GM21360 (cell line): ENCODE data around the gene BID.
"Not testable (repeated sequence)": the region's sequence is repeated elsewhere in the genome, so short reads cannot be mapped to it uniquely, and the experiment has no call there.

Source experiments
- ATAC-seq: cut with Tn5 transposase; IDR thresholded peaks from one replicate; pipeline ENCODE4 v1.9.1; 2021; ENCODE audit warnings: mild to moderate bottlenecking, moderate library complexity; ENCODE audit not compliant: unreplicated experiment

Gene BID

GRCh38 chr22:17770180-17771077 lies 3.8 kb downstream of the BID start:
- ATAC-seq: no peak

- no peak for ATAC-seq
These were observed 4.6 kb downstream of the BID start for GRCh38 chr22:17769716-17770082.

- no peak for ATAC-seq
These were observed 5.1 kb downstream of the BID start for GRCh38 chr22:17769013-17769715.

GRCh38 chr22:17767233-17768065 lies 6.8 kb downstream of the BID start:
- ATAC-seq: peak; percentile 54

GRCh38 chr22:17764852-17765251 lies 9.4 kb downstream of the BID start:
- not testable (repeated sequence) for ATAC-seq

- ATAC-seq: no peak
These were observed 10.2 kb downstream of the BID start for GRCh38 chr22:17764036-17764435.

- not testable (repeated sequence) for ATAC-seq
These were observed 10.8 kb downstream of the BID start for GRCh38 chr22:17763442-17763841.

GRCh38 chr22:17761138-17761488 lies 13.2 kb downstream of the BID start:
- no peak for ATAC-seq

GRCh38 chr22:17754233-17754925 lies 19.9 kb downstream of the BID start:
- no peak for ATAC-seq

- no peak for ATAC-seq
These were observed 20.8 kb downstream of the BID start for GRCh38 chr22:17753401-17753989.

GRCh38 chr22:17751596-17751995 lies 22.7 kb downstream of the BID start:
- ATAC-seq: no peak

- ATAC-seq: no peak
These were observed 24.5 kb downstream of the BID start for GRCh38 chr22:17749605-17750395.

GRCh38 chr22:17748555-17749353 lies 25.5 kb downstream of the BID start:
- ATAC-seq: no peak

- ATAC-seq: no peak
These were observed 27.4 kb downstream of the BID start for GRCh38 chr22:17746916-17747315.

GRCh38 chr22:17744430-17744829 lies 29.8 kb downstream of the BID start:
- ATAC-seq: no peak

- ATAC-seq: no peak
These were observed 30.4 kb downstream of the BID start for GRCh38 chr22:17743661-17744411.

- ATAC-seq: peak; percentile 48
These were observed 31.8 kb downstream of the BID start for GRCh38 chr22:17742527-17742902.

- no peak for ATAC-seq
These were observed 32.3 kb downstream of the BID start for GRCh38 chr22:17741866-17742526.
